K562 treated with DMSO at 1 percent for 24 hours (cell line): ENCODE results near the gene SLC22A15. TPM values are rescaled to one million over a fixed set of nuclear protein-coding genes. Genes with fewer than 3 reads are reported as not detected.

ENCODE experiments used
- total RNA-seq: library from RNA; unstranded; fragments of 300-600 nt; gene quantifications from 2 replicates; pipeline ENCODE4 v1.2.3, GENCODE V29; 2022; ENCODE audit warnings: low read depth; ENCODE audit not compliant: insufficient read depth

The SLC22A15 gene
- 1.3 and 1.5 TPM in 2 replicates for total RNA-seq

DNA sequence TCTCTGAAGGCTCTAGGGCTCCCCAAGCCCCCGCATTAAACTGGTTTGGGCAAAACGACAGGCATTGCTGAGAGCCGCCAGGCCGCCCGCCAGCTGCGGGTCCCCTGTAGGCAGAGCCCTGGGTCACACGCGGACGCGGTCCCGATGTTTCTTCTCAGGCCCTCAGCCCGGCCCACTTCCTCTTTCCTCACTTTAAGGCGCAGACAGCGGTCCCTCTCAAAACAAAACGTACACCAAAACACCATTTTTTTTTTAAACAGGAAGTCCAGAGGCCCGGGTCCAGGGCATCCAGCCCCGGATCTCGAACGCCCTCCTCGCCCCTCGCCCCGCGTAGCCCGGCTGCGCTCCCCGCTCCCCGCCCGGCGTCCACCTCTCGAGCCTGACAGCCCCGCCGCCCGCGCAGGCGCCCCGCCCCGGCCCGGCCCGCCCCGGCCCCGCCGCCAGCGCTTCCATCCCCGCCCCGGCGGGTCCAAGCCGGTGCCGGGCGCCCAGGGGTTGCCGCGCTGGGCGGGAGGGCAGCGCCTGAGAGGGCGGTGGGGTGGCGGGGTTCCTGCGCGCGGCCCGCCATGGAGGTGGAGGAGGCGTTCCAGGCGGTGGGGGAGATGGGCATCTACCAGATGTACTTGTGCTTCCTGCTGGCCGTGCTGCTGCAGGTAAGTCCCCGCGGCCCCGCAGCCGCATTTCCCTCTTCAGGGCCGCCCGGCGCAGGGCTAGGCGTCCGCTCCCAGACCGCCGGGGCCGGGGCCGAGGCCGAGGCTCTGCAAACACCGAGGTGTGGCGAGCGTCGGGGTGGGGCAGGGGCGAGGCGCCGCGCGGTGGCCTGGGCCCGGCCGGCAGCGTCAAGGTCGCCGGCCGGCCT, at the start of gene SLC22A15:
TSS of gene SLC22A15 (plus strand) at position 452 of the 859 bp plus-strand sequence. CDS start at position 567, 115 bp downstream.

DNA sequence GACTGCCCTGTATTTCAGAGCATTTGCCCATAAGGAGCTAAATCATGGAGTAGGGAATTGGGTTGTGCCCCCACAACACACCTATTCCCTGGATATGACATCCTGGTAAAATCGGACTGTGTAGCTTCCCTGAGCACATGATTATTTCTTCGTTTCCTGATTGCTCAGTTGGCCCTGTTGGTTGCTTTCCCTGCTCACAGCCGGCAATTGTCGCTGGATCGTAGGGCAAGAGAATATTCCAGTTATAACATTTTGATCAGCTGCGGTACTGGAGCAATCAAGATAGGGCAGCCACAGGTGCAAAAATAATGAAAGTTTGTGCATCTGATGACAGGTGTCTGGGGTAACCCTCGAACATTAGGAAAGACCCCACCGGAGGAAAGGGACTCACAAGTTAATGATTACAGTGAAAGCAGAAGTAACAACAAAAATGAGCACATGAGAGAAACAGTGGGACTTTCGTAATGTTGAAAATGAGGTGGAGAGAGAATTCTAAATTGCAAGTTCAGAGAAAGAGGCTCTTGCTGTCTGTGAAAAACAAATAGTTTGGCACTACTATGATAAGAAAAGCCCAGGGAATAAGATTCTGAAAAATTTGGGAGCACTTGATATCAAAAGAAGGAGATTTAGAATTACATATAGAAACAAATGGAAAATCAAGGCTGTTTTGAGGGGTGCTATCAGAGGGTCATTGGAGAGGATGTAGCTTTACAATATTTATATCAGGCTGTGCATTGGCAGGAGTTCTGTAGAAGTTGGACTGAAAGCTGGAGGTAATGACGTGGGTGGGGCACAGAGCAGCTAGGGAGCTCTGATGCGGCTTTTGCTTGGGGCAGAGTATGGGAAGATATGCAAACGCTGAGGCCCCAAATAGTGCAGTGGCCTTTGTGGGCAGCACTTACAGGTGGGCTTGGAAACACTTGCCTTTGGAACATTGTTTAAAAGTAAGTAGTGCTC, 134.5 kb downstream of the SLC22A15 start, which contains the start of gene MAB21L3:
TSS of gene MAB21L3 (plus strand) at position 833 of the 957 bp plus-strand sequence. CDS start 1,217 bp downstream, outside the sequence.

Other genes with a start within 250 kb of the SLC22A15 start
- not detected in 2 replicates for gene CASQ2, start 207.8 kb upstream of the SLC22A15 start, total RNA-seq
- not detected in 2 replicates for gene NHLH2, start 135.4 kb upstream of the SLC22A15 start, total RNA-seq
- not detected in 2 replicates for gene MAB21L3, start 134.9 kb downstream of the SLC22A15 start, total RNA-seq